NT2/D1 (cell line): Measurements from ENCODE around the gene DOC2B.

Source experiments
- DNase-seq: peaks from one replicate; pipeline ENCODE4 v3.0.0-alpha.2; 2011; ENCODE audit warnings: low read depth, low spot score
- H3K27me3 ChIP-seq: 2 replicates; pipeline ENCODE4 v1.6.0; 2011; ENCODE audit warnings: mild to moderate bottlenecking; ENCODE audit not compliant: insufficient read length, insufficient read depth
- H3K36me3 ChIP-seq: 2 replicates; pipeline ENCODE4 v1.6.1; 2011; ENCODE audit warnings: mild to moderate bottlenecking, low read length, mixed read lengths; ENCODE audit not compliant: insufficient read depth, insufficient read length
- H3K4me1 ChIP-seq: 2 replicates; pipeline ENCODE4 v1.5.1; 2011; ENCODE audit not compliant: insufficient read depth, insufficient read length
- H3K4me3 ChIP-seq: 2 replicates; pipeline ENCODE4 v1.5.1; 2011; ENCODE audit warnings: low read depth; ENCODE audit not compliant: insufficient read length
- H3K9ac ChIP-seq: 2 replicates; pipeline ENCODE4 v1.6.0; 2011; ENCODE audit warnings: low read depth; ENCODE audit not compliant: insufficient read length
- H3K9me3 ChIP-seq: 2 replicates; pipeline ENCODE4 v1.5.1; 2011; ENCODE audit warnings: mild to moderate bottlenecking, low read length; ENCODE audit not compliant: insufficient read depth
- SUZ12 ChIP-seq: IDR thresholded peaks from 2 replicates; pipeline ENCODE4 v1.6.1; 2011; ENCODE audit not compliant: insufficient read length, insufficient read depth; ENCODE audit errors: extremely low read depth
- YY1 ChIP-seq: IDR thresholded peaks from 2 replicates; pipeline ENCODE4 v1.6.1; 2011; ENCODE audit not compliant: insufficient read length, insufficient read depth
- ZNF274 ChIP-seq: IDR thresholded peaks from 2 replicates; pipeline ENCODE4 v1.6.1; 2011; ENCODE audit warnings: mild to moderate bottlenecking, low read depth, low read length

The DOC2B gene

DNA sequence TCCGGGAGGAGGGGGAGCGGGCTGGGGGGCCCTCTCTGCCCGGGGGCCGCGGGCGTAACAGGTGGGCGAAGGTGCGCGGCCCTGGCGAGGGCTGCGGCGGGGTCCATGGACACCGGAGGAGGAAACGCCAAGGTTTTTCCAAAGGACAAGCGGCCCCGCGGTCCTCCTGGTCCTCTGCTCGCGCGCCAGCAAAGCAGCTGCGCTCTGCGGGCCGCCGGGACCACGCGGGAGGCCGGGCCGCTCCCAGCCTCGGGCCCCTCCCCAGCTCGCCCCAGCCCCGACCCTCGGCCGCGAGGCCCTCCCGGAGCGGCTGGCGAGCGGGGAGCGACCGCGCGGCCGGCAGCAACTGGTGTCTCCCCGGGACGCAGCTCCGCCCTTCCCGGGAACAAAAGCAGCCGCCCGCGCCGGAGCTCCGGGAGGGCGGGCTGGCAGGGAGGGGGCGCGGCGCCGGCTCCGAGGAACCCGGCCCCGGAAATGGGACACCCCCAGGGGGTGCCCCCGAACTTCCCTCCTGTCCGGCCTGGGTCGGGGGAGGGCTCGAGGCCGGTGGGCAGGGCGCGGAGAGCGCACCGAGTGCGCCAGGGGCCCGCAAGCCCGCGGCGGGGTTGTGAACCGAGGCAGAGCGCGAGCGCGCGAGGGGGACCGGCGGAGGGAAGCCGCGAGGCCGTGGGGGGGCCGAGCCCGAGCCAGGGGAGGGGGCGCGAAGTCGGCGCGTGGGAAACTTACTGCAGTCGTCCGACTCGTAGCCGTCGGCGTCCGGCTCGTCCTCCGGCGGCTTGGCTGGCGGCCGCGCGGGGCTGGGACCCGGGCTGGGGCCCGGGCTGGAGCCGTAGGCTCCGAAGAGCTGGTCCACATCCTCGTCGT lies 837 bp downstream of the DOC2B start:
- Histone ChIP-seq H3K9me3 (no peaks in the 10 kb centered on the region), H3K27me3 (peaks cover 84% of the 10 kb centered on the region), H3K36me3 (no peaks in the 10 kb centered on the region), H3K9ac (peak overlapping the region; percentile 50), H3K4me1 (peaks cover 17% of the 10 kb centered on the region), H3K4me3 (peak overlapping the region; percentile 39)
- TF ChIP-seq ZNF274, result no peak
- TF ChIP-seq SUZ12, result no peak
- TF ChIP-seq YY1, result no peak
- DNase-seq, result no peak

- H3K36me3 ChIP-seq, result no peaks in the 10 kb centered on the region
- H3K9ac ChIP-seq, result no peak overlapping the region
- no peaks in the 10 kb centered on the region for H3K9me3 ChIP-seq
- no peak for DNase-seq
- no peak for TF ChIP-seq ZNF274
- TF ChIP-seq YY1, result no peak
- TF ChIP-seq SUZ12, result no peak
- peak overlapping the region; percentile 39 for H3K4me3 ChIP-seq
- H3K4me1 ChIP-seq, result peaks cover 17% of the 10 kb centered on the region
- peaks cover 76% of the 10 kb centered on the region for H3K27me3 ChIP-seq
These were observed 1.6 kb downstream of the DOC2B start for GRCh38 chr17:179781-180380.

GRCh38 chr17:179066-179432 lies 2.4 kb downstream of the DOC2B start:
- Histone ChIP-seq H3K9ac (peak overlapping the region; percentile 4), H3K9me3 (no peaks in the 10 kb centered on the region), H3K27me3 (peaks cover 68% of the 10 kb centered on the region), H3K4me3 (no peak overlapping the region), H3K4me1 (peaks cover 17% of the 10 kb centered on the region), H3K36me3 (no peaks in the 10 kb centered on the region)
- DNase-seq, result no peak
- TF ChIP-seq YY1 (no peak), SUZ12 (no peak), ZNF274 (no peak)

- Histone ChIP-seq H3K4me3 (no peak overlapping the region), H3K27me3 (peaks cover 62% of the 10 kb centered on the region), H3K9ac (no peak overlapping the region), H3K36me3 (no peaks in the 10 kb centered on the region), H3K4me1 (peaks cover 19% of the 10 kb centered on the region), H3K9me3 (no peaks in the 10 kb centered on the region)
- DNase-seq, result no peak
- TF ChIP-seq ZNF274 (no peak), YY1 (no peak), SUZ12 (no peak)
These were observed 3.0 kb downstream of the DOC2B start for GRCh38 chr17:178292-179065.

- no peak for DNase-seq
- no peak overlapping the region for H3K9ac ChIP-seq
- no peaks in the 10 kb centered on the region for H3K36me3 ChIP-seq
- TF ChIP-seq SUZ12 (no peak), ZNF274 (no peak), YY1 (no peak)
- H3K9me3 ChIP-seq, result no peaks in the 10 kb centered on the region
- H3K4me1 ChIP-seq, result peaks cover 14% of the 10 kb centered on the region
- H3K4me3 ChIP-seq, result no peak overlapping the region
- H3K27me3 ChIP-seq, result peaks cover 55% of the 10 kb centered on the region
These were observed 3.7 kb downstream of the DOC2B start for GRCh38 chr17:177762-178161.

DNA sequence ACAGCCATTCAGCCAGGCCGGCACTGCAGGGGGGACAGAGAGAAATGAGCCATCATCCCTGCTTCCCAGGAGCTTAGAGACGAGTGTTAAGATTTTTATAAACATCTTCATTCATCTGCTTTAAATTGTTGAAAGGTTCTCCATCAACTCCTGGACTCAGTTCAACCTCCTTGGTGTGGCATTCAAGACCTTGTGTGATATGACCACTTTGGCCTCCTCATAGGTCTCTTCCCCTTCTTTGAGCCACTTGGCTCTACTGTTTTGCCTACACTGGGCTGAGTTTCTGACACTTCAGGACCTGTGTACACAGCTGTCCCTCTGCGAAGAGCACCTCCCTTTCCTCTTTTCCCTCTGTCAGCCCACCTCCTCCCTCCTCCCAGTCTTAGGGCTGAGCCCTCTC lies 4.3 kb downstream of the DOC2B start:
- H3K4me3 ChIP-seq, result no peak overlapping the region
- H3K9me3 ChIP-seq, result no peaks in the 10 kb centered on the region
- H3K36me3 ChIP-seq, result no peaks in the 10 kb centered on the region
- no peak for TF ChIP-seq ZNF274
- TF ChIP-seq SUZ12, result no peak
- no peak for TF ChIP-seq YY1
- H3K4me1 ChIP-seq, result peaks cover 11% of the 10 kb centered on the region
- peaks cover 49% of the 10 kb centered on the region for H3K27me3 ChIP-seq
- DNase-seq, result no peak
- no peak overlapping the region for H3K9ac ChIP-seq
